Activated effector memory CD4-positive, alpha-beta T cell treated with Interleukin-2 at 50 U/mL for 16 hours (primary cell): ENCODE data around the gene MICAL3.

Source experiments
- DNase-seq: peaks from one replicate; pipeline ENCODE4 v3.0.0-alpha.2; 2020

MICAL3 gene

GRCh38 chr22:17860220-17860965 is 164.0 kb downstream of the MICAL3 start:
- DNase-seq: no peak

GRCh38 chr22:17858033-17858432 is 166.3 kb downstream of the MICAL3 start:
- no peak for DNase-seq

GRCh38 chr22:17855572-17856290 is 168.6 kb downstream of the MICAL3 start:
- DNase-seq: no peak

DNA sequence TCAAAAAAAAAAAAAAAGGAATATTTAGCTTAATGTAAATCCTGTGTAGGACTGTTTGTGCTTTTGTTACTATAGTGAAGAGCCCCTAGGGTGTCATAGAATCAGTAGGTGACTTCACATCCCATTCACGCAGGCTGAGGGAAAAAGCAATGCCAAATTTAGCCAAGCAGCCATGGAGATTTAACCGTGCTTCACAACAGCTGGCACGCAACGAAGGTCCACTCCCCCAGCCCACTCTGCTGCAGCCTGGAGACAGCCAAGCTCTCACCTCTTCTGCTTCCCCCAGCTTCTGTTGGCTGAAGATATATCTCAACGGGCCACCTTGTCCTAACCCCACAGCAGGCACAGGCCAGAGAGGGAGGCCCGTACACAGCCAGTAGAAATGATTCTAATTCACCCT is 171.3 kb downstream of the MICAL3 start:
- no peak for DNase-seq

DNA sequence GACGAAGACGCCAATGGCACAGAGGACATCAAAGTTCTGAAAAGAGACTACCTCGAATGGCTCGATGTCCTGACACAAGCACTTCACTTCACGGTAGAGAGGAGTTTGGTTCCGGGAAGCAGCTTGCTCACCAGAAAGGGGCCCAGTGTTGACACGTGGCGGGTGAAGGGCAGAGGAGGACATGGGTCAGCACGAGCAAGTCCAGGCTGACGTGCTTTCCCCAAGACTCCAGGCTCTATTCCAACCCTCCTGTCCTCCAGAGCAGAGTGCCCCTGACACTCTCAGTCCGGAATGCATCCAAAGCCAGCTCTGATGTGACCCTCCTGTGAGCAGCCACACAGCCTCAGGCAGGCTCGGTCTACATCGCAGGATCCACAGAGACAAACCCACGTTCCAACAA is 172.6 kb downstream of the MICAL3 start:
- DNase-seq: no peak

DNA sequence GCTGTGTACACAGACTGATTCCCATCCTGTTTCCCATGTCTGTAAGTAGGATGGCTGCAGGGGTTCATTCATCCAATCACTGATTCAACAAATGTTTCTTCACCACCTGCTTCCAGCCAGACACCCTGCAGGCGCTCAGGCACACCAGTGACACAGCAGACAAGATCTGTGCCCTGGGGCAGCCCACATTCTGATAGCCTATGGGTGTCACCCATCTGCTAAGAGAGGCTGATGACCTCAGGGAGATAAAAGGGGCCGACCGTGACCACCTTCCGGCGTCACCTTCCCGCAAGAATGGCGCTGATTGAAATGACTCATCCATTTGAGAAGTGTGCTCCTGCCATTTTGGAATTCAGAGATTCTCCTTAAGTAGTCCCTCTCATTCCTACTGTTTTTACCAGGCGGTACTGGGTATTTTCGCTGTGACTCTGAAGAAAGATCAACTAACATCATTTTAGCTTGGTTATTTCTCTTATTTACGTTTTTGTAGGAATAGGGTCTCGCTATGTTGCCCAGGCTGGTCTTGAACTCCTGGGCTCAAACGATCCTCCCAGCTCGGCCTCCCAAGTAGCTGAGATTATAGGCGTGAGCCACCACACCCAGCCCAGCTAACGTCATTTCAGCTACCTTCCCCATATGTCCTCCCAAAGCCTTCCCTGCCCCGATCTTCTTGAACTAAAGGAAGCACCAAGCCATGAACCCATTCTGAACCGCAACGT is 176.8 kb downstream of the MICAL3 start:
- no peak for DNase-seq

DNA sequence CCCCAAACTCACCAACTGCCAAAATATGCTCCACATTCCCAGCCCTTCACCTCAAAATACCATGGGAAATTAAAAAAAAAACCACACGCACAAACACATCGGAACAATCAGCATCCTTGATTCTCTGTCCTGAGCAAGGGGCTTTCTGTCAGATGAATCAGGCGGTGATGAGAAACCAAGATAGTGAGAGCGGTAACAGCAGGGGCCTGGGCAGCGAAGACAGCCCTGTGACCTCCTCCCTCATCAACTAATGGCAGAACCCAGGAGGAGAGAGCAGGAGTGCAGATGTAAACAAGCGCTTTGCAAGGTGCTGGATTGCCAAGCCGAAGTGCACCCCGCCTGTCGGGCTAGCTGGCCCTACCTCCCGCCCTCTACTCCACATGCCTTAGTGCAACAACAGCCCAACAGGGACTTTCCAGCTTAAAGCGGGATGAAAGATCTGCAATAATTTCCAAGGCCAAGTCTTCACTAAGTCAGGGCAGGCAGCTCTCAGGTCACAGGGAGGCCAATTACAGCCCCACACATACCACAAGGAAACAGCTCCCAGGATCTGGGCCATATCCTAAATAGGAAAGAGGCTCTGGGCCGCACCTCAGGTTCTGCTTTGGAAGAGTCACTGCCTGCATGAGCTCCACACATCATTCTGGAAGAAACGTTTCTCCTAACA is 177.9 kb downstream of the MICAL3 start:
- no peak for DNase-seq

DNA sequence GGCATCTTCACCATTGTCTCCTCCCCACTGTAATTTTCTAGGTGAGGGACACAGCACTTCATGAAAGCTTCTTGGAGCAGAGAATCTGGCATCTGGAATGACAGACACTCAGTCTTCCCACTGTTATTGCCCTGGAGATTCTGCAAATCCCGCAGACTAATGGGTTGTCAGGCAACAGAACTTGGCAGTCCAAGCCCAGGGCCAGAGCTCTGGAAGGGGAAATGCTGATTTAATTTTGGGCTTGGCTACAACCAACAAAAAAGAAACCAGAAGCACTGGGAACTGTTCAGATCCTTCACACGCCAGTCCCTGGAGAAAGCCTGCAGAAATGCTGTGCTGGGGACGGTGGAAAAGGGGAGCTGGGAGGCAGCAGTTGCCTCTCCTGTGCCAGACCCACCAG is 178.6 kb downstream of the MICAL3 start:
- DNase-seq: no peak

- DNase-seq: no peak
Observed at GRCh38 chr22:17845327-17845726, 179.0 kb downstream of the MICAL3 start.

DNA sequence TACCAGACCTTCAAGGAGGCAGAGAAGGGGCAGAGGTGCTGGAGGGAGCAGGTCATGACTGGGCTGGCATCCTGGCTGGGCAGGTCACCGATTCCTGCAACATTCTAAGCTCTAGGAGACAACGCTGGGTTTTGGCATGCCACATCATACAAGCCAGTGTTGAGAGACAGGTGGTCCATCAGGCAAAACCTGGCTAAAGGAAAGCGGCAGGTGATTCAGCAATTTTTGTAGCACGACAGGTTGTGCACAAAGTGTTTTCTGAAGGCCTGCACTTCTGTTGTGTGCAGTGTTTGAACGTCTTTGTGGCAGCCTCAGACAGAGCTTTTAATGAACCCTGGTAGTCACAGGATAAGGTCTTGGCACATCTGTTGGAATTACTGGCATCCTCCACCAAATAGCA is 180.2 kb downstream of the MICAL3 start:
- DNase-seq: no peak

DNA sequence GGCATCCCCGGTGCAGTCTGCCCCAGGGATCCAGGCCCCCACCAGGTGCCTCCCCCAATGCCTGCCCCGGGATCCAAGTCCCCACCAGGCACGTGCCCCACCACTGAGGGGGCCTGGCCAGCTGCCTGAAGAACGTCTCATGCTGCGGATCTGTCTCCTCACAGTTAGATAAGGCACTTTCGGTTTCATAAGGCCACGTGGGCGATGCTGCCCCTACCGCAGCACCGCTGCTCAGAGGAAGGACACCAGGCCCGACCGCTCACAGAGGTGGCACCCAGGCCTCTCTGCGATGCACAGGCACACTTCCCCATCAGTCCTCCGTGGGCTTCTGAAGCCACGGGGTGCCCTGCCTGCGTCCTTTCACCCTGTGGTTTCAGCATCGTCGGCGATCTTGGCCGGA is 182.0 kb downstream of the MICAL3 start:
- DNase-seq: peak; percentile 27

DNA sequence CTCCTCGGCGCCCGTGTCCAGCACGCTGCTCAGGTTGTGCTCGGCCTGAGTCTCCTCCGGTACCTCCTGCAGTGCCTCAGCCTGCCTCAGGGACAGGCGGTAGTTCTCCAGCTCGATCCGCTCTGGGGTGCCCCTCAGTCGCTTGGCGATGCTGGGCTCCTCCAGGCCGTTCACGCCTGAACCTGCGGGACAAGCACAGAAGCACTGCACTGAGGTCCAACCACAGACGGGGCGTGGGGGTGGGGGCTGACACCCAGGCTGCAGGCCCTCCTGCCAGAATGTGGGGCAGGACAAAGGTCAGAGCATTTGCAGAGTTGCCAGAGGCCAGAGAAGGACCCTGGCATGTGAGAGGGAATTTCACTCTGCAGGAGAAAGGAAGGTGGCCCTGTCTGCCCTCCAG is 182.5 kb downstream of the MICAL3 start:
- no peak for DNase-seq

- DNase-seq: no peak
Observed at GRCh38 chr22:17838180-17838865, 186.0 kb downstream of the MICAL3 start.

- DNase-seq: no peak
Observed at GRCh38 chr22:17836992-17837742, 187.2 kb downstream of the MICAL3 start.

DNA sequence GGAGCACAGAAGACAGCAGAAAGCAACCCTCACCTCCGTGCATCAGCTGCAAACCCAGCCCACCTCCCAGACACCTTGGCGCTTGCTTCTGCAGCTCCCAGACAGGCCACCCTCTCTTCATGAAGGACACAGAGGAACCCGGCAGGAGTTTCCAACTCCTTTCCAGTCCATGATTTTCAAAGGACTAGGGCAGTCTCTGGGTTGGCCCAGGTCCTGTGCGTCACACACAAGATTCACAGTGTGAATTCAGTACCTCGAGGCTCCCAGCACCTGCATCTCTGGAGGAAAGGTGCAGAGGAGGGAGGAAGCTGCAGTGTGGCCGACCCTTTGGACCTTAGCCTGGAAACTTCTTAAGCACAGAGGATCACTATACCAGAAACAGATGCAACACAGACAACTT is 189.1 kb downstream of the MICAL3 start:
- no peak for DNase-seq

- DNase-seq: no peak
Observed at GRCh38 chr22:17833489-17833888, 190.9 kb downstream of the MICAL3 start.

- no peak for DNase-seq
Observed at GRCh38 chr22:17832665-17833064, 191.7 kb downstream of the MICAL3 start.

- DNase-seq: no peak
Observed at GRCh38 chr22:17831501-17832251, 192.7 kb downstream of the MICAL3 start.

DNA sequence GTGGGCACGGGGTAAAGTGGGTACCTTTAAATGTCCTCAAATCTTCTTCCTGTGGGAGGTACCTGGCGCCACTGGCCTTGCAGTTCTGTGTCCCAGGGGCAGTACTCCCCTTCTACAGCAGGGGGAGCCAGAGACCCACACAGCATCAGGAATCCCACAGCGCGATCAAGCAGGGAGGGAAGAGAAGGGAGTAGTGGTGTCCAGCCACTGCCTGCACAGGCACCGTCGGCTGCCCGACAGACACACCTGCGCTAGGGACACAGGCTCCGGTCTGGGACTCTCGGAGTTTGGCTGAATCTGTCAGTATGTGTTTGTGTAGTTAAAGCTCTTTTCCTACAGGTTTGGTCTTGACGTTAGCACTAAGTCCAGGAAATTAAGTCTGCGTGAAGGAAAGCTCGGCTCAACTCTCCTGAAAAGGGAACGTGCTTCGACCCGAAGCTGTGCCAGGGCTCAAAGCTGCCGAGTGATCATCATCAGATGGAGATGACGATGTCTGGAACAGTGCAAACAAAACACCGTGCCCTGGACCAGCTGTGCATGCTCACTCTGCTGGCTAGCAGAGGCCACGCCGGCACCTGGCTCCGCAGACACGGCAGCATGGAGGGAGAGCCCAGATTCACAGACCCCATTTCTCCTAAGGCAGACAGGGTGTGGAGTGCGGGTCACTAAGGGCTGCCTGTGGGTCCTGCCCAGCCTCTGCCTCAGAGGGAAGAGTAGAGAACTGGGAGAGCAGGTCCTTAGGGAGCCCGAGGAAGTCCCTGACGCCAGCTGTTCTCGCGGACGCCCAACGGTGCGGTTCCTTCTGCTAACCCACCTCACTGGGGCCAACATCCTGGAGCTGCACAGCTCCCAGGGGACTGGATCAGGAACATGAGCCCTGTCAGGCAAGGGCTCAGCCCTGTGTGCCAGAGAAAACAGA is 194.1 kb downstream of the MICAL3 start:
- peak; percentile 75 for DNase-seq

DNA sequence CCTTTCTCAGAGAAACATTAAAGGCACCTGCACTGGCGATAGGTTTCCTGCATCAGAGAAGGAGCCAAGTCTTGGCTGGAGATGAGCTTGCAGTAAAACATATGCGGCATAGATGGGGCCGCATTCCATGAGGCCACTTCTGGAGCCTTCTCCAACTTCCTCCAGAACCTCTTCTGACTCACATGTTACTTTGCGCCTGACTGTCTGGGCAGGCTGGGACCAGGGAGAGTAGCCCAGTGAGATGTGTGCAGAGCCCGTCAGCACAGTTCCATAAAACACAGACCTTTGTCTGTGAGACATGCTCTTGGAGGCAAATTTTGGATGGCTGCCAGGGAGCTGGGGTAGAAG is 194.7 kb downstream of the MICAL3 start:
- DNase-seq: no peak
